Trophoblast cell (in vitro differentiated cells and primary cell): ENCODE measurements around the gene TMC8.
A peak's percentile ranks its signal among the peaks of the same experiment; 100 is the strongest.
"Not testable (repeated sequence)": the region's sequence is repeated elsewhere in the genome, so short reads cannot be mapped to it uniquely, and the experiment has no call there.

ENCODE experiments used
- DNase-seq, 2 donors: peaks; one replicate each; pipeline ENCODE4 v3.0.0-alpha.2; 2016
- H2AFZ ChIP-seq: 2 replicates; pipeline ENCODE4 v1.6.1; 2013; ENCODE audit warnings: low read length, moderate library complexity, mild to moderate bottlenecking; ENCODE audit not compliant: insufficient read depth, poor library complexity
- H2AK5ac ChIP-seq: 2 replicates; pipeline ENCODE4 v1.6.1; 2013; ENCODE audit warnings: mild to moderate bottlenecking, low read length
- H2BK120ac ChIP-seq: 2 replicates; pipeline ENCODE4 v1.6.1; 2013; ENCODE audit warnings: low read length, mild to moderate bottlenecking, moderate library complexity; ENCODE audit not compliant: insufficient read depth, poor library complexity
- H2BK12ac ChIP-seq: 2 replicates; pipeline ENCODE4 v1.6.1; 2013; ENCODE audit warnings: mild to moderate bottlenecking, low read length, moderate library complexity
- H2BK5ac ChIP-seq: 2 replicates; pipeline ENCODE4 v1.6.1; 2013; ENCODE audit warnings: low read length, low read depth, moderate library complexity, mild to moderate bottlenecking; ENCODE audit not compliant: poor library complexity
- H3K14ac ChIP-seq: 2 replicates; pipeline ENCODE4 v1.6.1; 2013; ENCODE audit warnings: mild to moderate bottlenecking, low read length
- H3K18ac ChIP-seq: 2 replicates; pipeline ENCODE4 v1.6.1; 2013; ENCODE audit warnings: mild to moderate bottlenecking, low read length
- H3K23ac ChIP-seq: 2 replicates; pipeline ENCODE4 v1.6.1; 2013; ENCODE audit warnings: low read length
- H3K27ac ChIP-seq: 2 replicates; pipeline ENCODE4 v1.5.1; 2013; ENCODE audit warnings: low read depth, mild to moderate bottlenecking, inconsistent platforms, low read length, moderate library complexity
- H3K27me3 ChIP-seq: 2 replicates; pipeline ENCODE4 v1.6.1; 2013; ENCODE audit warnings: inconsistent platforms, mild to moderate bottlenecking, low read length, moderate library complexity; ENCODE audit not compliant: insufficient read depth
- H3K36me3 ChIP-seq, 2 experiments: 1 replicate in 1 of 2; 2 replicates in 1 of 2; pipeline ENCODE4 v1.6.1; 2013; ENCODE audit warnings: low read length in 2 of 2, mild to moderate bottlenecking in 2 of 2, moderate library complexity in 1 of 2; ENCODE audit not compliant: insufficient read depth in 2 of 2, control insufficient read depth in 1 of 2
- H3K4ac ChIP-seq: 2 replicates; pipeline ENCODE4 v1.6.1; 2013; ENCODE audit warnings: low read depth, mild to moderate bottlenecking, low read length, moderate library complexity
- H3K4me1 ChIP-seq, 2 experiments: 1 replicate in 1 of 2; 2 replicates in 1 of 2; pipeline ENCODE4 v1.6.1; 2013; ENCODE audit warnings: low read length in 2 of 2, mild to moderate bottlenecking in 2 of 2, moderate library complexity in 1 of 2; ENCODE audit not compliant: insufficient read depth in 2 of 2, control insufficient read depth in 1 of 2
- H3K4me2 ChIP-seq: 2 replicates; pipeline ENCODE4 v1.6.1; 2013; ENCODE audit warnings: inconsistent platforms, mild to moderate bottlenecking, low read length, moderate library complexity
- H3K4me3 ChIP-seq: 2 replicates; pipeline ENCODE4 v1.5.1; 2013; ENCODE audit warnings: mild to moderate bottlenecking, low read depth, low read length, inconsistent platforms
- H3K79me1 ChIP-seq: one replicate; pipeline ENCODE4 v1.6.1; 2013; ENCODE audit warnings: low read length
- H3K79me2 ChIP-seq: 2 replicates; pipeline ENCODE4 v1.6.1; 2013; ENCODE audit warnings: low read length, mild to moderate bottlenecking; ENCODE audit not compliant: control insufficient read depth, insufficient read depth, poor library complexity
- H3K9ac ChIP-seq: 2 replicates; pipeline ENCODE4 v1.6.1; 2013; ENCODE audit warnings: mild to moderate bottlenecking, low read length
- H3K9me3 ChIP-seq: 2 replicates; pipeline ENCODE4 v1.6.1; 2013; ENCODE audit warnings: low read depth, mild to moderate bottlenecking, control low read depth, inconsistent platforms, low read length; ENCODE audit not compliant: insufficient read depth
- H4K12ac ChIP-seq: 2 replicates; pipeline ENCODE4 v1.6.1; 2013; ENCODE audit warnings: low read depth, mild to moderate bottlenecking, low read length, moderate library complexity
- H4K8ac ChIP-seq: 2 replicates; pipeline ENCODE4 v1.6.1; 2013; ENCODE audit warnings: low read depth, mild to moderate bottlenecking, low read length, moderate library complexity
- H4K91ac ChIP-seq: one replicate; pipeline ENCODE4 v1.6.1; 2013; ENCODE audit warnings: low read depth, mild to moderate bottlenecking, low read length, moderate library complexity
- WGBS: extraction: QIAGEN DNeasy Blood & Tissue Kit; methylation state at CpG from one replicate; pipeline ENCODE4 v1.1.7; 2013; ENCODE audit warnings: missing lambda C conversion rate; ENCODE audit not compliant: insufficient read length, insufficient coverage; ENCODE audit errors: extremely low coverage; 5-methylcytosine and 5-hydroxymethylcytosine counted together

TMC8 gene

DNA sequence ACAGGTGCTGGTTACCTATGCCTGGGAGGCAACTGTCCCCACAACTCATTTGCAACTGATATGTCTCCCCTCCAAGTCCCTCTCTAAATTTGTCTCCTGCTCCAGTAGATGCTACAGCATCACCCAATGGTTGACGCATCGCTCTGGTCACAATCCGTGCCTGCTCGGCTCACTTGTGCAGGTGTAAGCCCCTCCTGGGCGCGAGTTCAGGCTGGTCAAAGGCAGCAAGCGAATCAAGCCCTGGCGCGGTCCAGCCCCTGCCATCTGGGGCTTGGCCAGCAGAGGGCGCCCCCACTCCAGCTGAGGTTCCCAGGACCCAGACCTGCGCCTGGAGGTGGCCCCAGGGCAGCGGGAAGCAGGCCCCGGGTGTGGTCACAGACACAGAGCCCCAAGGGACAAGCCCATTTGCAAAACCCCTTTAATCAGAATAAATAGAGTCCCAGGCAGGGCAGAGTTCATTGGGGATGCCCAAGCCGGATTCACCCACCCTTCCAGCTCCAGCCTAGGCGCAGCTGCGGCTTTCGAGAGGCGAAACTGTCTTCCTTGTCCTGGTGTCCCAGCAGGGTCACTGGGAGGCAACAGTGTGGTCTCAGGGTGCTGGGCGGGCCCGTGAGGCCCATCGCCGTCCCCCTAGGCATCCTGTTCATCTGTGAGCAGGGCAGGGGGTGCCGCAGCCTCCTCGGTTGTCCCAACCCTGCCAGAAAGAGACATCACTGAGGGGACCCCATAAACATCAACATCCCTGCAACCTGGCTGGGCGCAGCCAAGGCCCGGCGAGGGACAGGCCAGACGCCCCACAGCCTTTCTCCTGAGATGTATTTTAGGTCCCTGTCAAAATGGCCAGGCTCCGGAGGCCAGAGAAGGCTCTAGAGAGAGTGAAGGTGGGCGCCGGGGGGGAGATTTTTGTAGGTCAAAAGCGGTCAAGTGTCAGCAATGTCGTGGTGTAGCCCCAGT, 17.8 kb upstream of the TMC8 start:
- H3K4me1 ChIP-seq = no peaks in the 10 kb centered on the region
- WGBS = no CpG with 5 or more reads among the region's 33 CpGs
- H3K27me3 ChIP-seq = no peaks in the 10 kb centered on the region
- H3K36me3 ChIP-seq = peaks cover 58 to 64% of the 10 kb centered on the region in 2 experiments
- no peak overlapping the region for H3K14ac ChIP-seq
- H3K9ac ChIP-seq = no peak overlapping the region
- H4K8ac ChIP-seq = no peak overlapping the region
- H2AFZ ChIP-seq = no peak overlapping the region
- no peak overlapping the region for H3K4me2 ChIP-seq
- no peak overlapping the region for H3K4ac ChIP-seq
- DNase-seq = peak; percentile 66 to 85
- H4K12ac ChIP-seq = no peak overlapping the region
- no peak overlapping the region for H2AK5ac ChIP-seq
- peaks cover 2% of the 10 kb centered on the region for H3K9me3 ChIP-seq
- H3K18ac ChIP-seq = no peak overlapping the region
- no peak overlapping the region for H2BK12ac ChIP-seq
- H3K27ac ChIP-seq = no peak overlapping the region
- H2BK120ac ChIP-seq = no peak overlapping the region
- H3K79me1 ChIP-seq = no peaks in the 10 kb centered on the region
- no peak overlapping the region for H4K91ac ChIP-seq
- no peak overlapping the region for H2BK5ac ChIP-seq
- H3K79me2 ChIP-seq = no peaks in the 10 kb centered on the region
- H3K23ac ChIP-seq = no peak overlapping the region
- no peak overlapping the region for H3K4me3 ChIP-seq

DNA sequence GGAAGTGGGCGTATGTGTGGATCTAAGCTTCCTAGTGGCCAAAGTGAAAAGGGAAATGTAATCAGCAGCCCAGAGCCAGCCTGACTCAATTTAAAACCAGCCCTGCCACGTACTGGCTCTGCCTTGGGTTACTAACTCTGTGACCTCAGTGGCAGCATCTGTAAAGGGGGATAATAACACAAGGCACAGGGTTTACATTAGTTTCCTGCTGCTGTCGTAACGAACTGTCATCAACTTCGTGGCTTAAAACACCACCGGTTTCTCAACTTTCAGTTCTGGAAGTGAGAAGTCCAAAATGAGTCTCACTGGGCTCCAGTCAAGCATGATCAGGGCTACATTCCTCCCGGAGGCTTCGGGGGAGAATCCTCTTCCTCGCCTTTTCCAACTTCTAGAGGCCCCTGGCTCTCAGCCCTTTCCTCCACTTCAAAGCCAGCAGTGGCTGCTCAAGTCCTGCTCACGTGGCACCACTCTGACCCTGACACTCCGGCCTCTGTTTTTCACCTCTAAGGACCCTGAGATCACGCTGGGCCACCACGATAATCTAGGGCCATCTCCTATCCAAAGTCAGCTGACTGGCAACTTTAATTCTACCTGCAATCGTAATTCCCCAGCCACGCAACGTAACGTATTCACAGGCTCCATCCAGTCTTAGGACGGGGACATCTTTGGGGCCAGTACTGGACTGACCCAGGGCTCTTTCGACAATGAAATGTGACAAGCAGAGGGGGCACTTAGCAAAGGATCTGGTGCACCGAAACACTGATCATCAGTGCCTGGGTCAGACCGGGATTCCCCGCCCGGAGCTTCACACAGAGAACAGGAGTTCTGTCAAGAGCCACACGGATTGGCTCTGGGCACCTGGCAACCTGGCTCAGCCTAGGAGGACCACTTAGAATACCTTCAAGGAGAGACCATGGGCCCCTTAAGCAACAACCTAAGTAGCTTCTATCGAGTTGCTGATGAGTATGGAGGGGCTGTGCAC, 16.5 kb upstream of the TMC8 start:
- Histone ChIP-seq H3K27ac (no peak overlapping the region), H3K4ac (no peak overlapping the region), H3K36me3 (peaks cover 63 to 65% of the 10 kb centered on the region in 2 experiments), H3K23ac (no peak overlapping the region), H3K14ac (no peak overlapping the region), H2BK120ac (no peak overlapping the region), H4K12ac (no peak overlapping the region), H4K8ac (no peak overlapping the region), H3K4me3 (no peak overlapping the region), H2AK5ac (no peak overlapping the region), H2AFZ (no peak overlapping the region), H3K27me3 (no peaks in the 10 kb centered on the region), H3K79me1 (no peaks in the 10 kb centered on the region), H3K9me3 (peaks cover 2% of the 10 kb centered on the region), H2BK5ac (no peak overlapping the region), H3K79me2 (no peaks in the 10 kb centered on the region), H3K4me2 (no peak overlapping the region), H2BK12ac (no peak overlapping the region), H4K91ac (no peak overlapping the region), H3K4me1 (no peaks in the 10 kb centered on the region), H3K18ac (no peak overlapping the region), H3K9ac (no peak overlapping the region)
- no peak for DNase-seq
- WGBS = no CpG with 5 or more reads among the region's 25 CpGs

DNA sequence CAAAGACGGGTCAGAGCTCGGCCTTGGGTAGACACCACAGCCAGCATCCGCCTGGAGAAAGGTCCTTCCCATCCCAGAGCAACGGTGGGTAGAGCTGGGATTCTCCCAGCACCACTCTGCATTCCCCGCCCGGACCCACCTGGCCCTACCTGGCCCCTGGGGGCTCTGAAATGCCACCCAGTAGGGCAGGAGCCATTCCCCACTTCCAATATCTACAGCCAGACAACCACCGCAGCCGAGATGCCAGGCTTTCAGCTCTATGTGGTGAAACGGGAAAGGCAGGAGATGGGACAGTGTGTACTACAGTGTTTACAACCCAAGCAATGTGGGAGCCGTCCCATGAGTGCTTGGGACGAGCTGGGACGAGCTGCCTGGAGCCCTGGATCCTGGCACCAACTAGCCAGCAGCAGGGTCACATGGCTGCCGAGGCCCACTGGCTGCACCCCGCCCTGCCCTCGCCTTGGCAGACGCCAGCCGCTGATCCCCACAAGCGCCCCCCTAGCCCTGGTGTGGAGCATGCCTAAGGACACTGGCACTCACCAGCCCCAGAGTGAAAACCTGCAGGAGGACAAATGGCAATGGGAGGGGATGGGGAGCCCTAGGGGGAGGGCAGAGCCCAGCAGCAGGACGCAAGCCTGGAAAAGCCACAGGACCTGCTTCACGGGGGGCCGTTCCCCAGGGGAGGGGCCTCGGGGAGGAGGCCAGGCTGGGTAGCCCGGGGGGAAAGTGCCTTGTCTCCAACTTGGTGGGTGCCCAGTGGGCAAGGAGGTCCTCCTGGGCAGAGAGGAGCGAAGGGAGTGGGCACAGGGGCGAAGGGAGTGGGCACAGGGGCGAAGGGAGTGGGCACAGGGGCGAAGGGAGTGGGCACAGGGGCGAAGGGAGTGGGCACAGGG, 15.5 kb upstream of the TMC8 start:
- Histone ChIP-seq H3K27ac (no peak overlapping the region), H3K4ac (no peak overlapping the region), H4K8ac (no peak overlapping the region), H3K4me2 (no peak overlapping the region), H3K79me2 (no peaks in the 10 kb centered on the region), H3K4me1 (no peaks in the 10 kb centered on the region), H3K9me3 (peaks cover 2% of the 10 kb centered on the region), H3K23ac (no peak overlapping the region), H3K36me3 (peaks cover 58 to 64% of the 10 kb centered on the region in 2 experiments), H3K79me1 (no peaks in the 10 kb centered on the region), H3K27me3 (no peaks in the 10 kb centered on the region), H3K18ac (no peak overlapping the region), H4K12ac (no peak overlapping the region), H2BK120ac (no peak overlapping the region), H3K4me3 (no peak overlapping the region), H3K14ac (no peak overlapping the region), H4K91ac (no peak overlapping the region), H2AFZ (no peak overlapping the region), H2AK5ac (no peak overlapping the region), H3K9ac (no peak overlapping the region), H2BK12ac (no peak overlapping the region), H2BK5ac (no peak overlapping the region)
- DNase-seq = no peak
- no CpG with 5 or more reads among the region's 28 CpGs for WGBS

DNA sequence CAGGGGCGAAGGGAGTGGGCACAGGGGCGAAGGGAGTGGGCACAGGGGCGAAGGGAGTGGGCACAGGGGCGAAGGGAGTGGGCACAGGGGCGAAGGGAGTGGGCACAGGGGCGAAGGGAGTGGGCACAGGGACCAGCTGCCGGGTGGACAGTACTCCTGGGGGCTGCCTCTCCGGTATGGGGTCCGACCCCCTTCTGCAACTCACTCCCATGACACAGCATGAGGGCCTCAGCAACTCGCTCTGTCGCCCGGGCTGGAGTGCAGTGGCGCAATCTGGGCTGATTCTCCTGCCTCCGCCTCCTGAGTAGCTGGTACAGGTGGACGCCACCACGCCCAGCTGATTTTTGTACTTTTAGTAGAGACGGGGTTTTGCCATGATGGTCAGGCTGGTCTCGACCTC, 14.8 kb upstream of the TMC8 start:
- not testable (repeated sequence) for H2BK12ac ChIP-seq, H3K27me3 ChIP-seq, H3K18ac ChIP-seq, H3K23ac ChIP-seq, H2AFZ ChIP-seq, H3K27ac ChIP-seq, H3K4ac ChIP-seq, H4K91ac ChIP-seq, H3K79me1 ChIP-seq, H3K79me2 ChIP-seq, H2BK120ac ChIP-seq, H4K8ac ChIP-seq, H3K4me1 ChIP-seq, H3K14ac ChIP-seq, H4K12ac ChIP-seq, H2BK5ac ChIP-seq, H3K9ac ChIP-seq, H2AK5ac ChIP-seq, H3K9me3 ChIP-seq, H3K4me2 ChIP-seq, DNase-seq, H3K4me3 ChIP-seq
- peaks cover 56 to 62% of the 10 kb centered on the region in 2 experiments for H3K36me3 ChIP-seq
- WGBS = no CpG with 5 or more reads among the region's 18 CpGs
